Thoracic aorta (tissue), 2 donors: ENCODE results near the gene BMP8A. TPM values are rescaled to one million over a fixed set of nuclear protein-coding genes. Genes with fewer than 3 reads are reported as not detected.

Source experiments
- ATAC-seq: fragments of 150-250 bp; one replicate; pipeline ENCODE4 v1.8.0; 2017; ENCODE audit warnings: low read depth; ENCODE audit not compliant: insufficient number of reproducible peaks, low FRiP score
- DNase-seq: peaks from one replicate; pipeline ENCODE4 v3.0.0-alpha.2; 2020; ENCODE audit warnings: low spot score
- H3K27ac ChIP-seq, 2 donors: fragments of 200-600 bp; sonication (generic); 1 replicate in 1 of 2; 2 replicates in 1 of 2; pipeline ENCODE4 v1.5.1; 2016; ENCODE audit warnings: mild to moderate bottlenecking in 2 of 2, moderate library complexity in 2 of 2
- H3K27me3 ChIP-seq: fragments of 200-600 bp; sonication (generic); replicated peaks from 2 replicates; pipeline ENCODE4 v1.6.0; 2016; ENCODE audit warnings: mild to moderate bottlenecking; ENCODE audit not compliant: insufficient read depth
- H3K36me3 ChIP-seq: fragments of 200-600 bp; sonication (generic); one replicate; pipeline ENCODE4 v1.5.1; 2016
- H3K4me1 ChIP-seq, 2 donors: fragments of 200-600 bp; sonication (generic); 1 replicate in 1 of 2; 2 replicates in 1 of 2; pipeline versions ENCODE4 v1.5.1 to v1.6.0; 2016; ENCODE audit warnings: low read depth in 2 of 2, mild to moderate bottlenecking in 1 of 2; ENCODE audit not compliant: control insufficient read depth in 1 of 2
- H3K4me3 ChIP-seq: fragments of 200-600 bp; sonication (generic); 2 replicates; pipeline ENCODE4 v1.5.1; 2016; ENCODE audit warnings: mild to moderate bottlenecking
- H3K9me3 ChIP-seq: fragments of 200-600 bp; sonication (generic); 2 replicates; pipeline ENCODE4 v1.5.1; 2016
- total RNA-seq, 2 donors: library from RNA; depleted of rRNA; stranded (reverse); fragments of >200 nt; gene quantifications; one replicate each; pipeline versions ENCODE4 v1.1.0 to v1.2.3, GENCODE V29; 2016
- TF ChIP-seq, protein P1 (sequence below): fragments of 200-600 bp; sonication (generic); IDR thresholded peaks from one replicate; pipeline ENCODE4 v1.5.1; 2019; ENCODE audit warnings: antibody characterized with exemption

BMP8A gene
- total RNA-seq, 2 donors from 2014 or later, result not detected

DNA sequence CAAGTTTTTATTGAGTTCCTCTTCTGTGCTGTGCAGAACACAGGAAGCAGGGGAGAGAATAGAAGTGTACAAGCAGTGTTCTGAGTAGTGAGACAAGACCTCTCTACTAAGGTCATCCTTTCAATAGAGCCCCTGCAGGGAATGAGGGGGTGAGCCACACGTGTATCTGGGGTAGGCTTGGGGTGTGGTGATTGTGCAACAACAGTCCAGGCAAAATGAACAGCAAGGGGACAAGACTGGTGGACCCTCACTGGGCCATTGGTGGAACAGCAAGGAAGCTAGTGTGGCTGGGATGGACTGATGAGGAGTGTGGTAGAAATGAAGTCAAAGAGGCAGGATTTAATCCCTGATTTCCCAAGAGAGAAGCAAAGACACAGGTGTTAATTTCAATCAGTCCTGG lies 8.2 kb upstream of the BMP8A start:
- Histone ChIP-seq H3K36me3 (peaks cover 54% of the 10 kb centered on the region), H3K9me3 (no peaks in the 10 kb centered on the region), H3K4me3 (no peak overlapping the region), H3K27ac (no peak overlapping the region), H3K27me3 (no peaks in the 10 kb centered on the region), H3K4me1 (peaks cover 0 to 2% of the 10 kb centered on the region in 2 donors)
- DNase-seq (no peak), ATAC-seq (no peak)
- TF ChIP-seq, protein P1, sequence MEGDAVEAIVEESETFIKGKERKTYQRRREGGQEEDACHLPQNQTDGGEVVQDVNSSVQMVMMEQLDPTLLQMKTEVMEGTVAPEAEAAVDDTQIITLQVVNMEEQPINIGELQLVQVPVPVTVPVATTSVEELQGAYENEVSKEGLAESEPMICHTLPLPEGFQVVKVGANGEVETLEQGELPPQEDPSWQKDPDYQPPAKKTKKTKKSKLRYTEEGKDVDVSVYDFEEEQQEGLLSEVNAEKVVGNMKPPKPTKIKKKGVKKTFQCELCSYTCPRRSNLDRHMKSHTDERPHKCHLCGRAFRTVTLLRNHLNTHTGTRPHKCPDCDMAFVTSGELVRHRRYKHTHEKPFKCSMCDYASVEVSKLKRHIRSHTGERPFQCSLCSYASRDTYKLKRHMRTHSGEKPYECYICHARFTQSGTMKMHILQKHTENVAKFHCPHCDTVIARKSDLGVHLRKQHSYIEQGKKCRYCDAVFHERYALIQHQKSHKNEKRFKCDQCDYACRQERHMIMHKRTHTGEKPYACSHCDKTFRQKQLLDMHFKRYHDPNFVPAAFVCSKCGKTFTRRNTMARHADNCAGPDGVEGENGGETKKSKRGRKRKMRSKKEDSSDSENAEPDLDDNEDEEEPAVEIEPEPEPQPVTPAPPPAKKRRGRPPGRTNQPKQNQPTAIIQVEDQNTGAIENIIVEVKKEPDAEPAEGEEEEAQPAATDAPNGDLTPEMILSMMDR, result no peak

DNA sequence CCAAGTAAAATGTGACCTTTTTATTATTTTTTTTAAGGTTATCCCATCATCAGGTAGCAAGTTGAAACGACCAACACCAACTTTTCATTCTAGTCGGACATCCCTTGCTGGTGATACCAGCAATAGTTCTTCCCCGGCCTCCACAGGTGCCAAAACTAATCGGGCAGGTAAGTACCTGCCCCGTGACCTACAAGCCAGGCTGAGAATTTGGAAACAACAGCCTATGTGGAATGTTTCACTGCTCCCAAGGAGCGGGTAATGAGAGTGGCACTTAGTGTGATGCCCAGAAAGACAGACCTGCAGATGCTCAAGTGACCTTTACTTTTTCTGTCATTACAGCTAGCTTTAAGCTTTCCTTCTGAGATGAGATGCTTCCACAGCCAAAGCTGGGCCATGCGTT lies 6.9 kb upstream of the BMP8A start:
- DNase-seq, result no peak
- TF ChIP-seq, protein P1, result no peak
- H3K27me3 ChIP-seq, result no peaks in the 10 kb centered on the region
- H3K36me3 ChIP-seq, result peaks cover 50% of the 10 kb centered on the region
- H3K4me3 ChIP-seq, result no peak overlapping the region
- no peaks in the 10 kb centered on the region for H3K9me3 ChIP-seq
- peaks cover 0 to 2% of the 10 kb centered on the region in 2 donors for H3K4me1 ChIP-seq
- no peak overlapping the region for H3K27ac ChIP-seq
- no peak for ATAC-seq

DNA sequence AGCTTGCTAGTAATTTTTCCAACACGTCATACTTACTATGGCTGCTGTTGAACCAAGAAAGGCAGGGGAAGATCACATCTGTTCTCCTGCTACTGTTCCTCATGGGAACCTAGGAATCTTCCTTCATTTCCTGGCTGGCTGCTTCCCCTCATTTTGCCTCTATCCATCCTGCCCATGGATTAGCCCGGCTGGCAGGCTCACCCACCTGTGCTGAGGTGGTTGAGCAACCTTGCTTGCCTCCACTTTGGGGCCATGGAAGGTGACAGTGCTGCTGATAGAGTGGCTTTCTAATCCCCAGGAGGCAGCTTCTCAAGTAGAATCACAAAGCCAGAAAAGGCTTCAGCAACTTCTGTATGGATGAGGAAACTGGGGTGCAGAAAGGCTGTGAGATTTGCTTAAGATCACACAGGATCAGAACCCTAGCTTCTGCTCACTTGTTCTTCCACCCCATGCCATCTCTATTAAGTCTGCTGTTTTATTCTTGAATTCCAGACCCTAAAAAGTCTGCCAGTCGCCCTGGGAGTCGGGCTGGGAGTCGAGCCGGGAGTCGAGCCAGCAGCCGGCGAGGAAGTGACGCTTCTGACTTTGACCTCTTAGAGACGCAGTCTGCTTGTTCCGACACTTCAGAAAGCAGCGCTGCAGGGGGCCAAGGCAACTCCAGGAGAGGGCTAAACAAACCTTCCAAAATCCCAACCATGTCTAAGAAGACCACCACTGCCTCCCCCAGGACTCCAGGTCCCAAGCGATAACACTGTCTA lies 6.2 kb upstream of the BMP8A start:
- no peak for DNase-seq
- ATAC-seq, result no peak

DNA sequence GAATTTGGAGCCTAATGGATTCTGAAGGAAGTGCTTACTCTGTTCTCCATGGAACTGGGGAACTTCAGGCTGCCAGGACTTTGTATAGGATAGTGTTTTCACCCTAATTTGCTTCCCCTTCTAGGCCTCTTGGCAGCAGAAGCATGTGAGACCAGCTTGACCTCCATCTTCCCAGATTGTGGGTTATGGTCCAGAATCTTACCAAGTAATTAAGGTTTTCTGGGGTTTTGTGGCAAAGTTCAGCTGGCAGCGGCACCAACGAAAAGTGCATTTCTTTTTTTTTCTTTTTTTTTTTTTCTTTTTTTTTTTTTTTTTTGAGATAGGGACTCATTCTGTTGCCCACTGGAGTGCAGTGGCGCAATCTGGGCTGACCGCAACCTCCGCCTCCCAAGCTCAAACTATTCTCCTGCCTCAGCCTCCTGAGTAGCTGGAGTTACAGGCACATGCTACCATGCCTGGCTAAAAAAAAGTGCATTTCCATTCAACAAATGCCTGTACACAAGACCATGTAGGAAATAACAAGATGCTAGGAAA lies 3.4 kb upstream of the BMP8A start:
- no peak for DNase-seq
- ATAC-seq, result no peak
- H3K4me3 ChIP-seq, result no peak overlapping the region
- H3K27me3 ChIP-seq, result no peaks in the 10 kb centered on the region
- no peaks in the 10 kb centered on the region for H3K9me3 ChIP-seq
- TF ChIP-seq, protein P1, result no peak
- peaks cover 30% of the 10 kb centered on the region for H3K36me3 ChIP-seq
- H3K4me1 ChIP-seq, result peaks cover 2 to 12% of the 10 kb centered on the region in 2 donors
- H3K27ac ChIP-seq, result no peak overlapping the region

More for the DNA sequence above, 6.2 kb upstream of the BMP8A start:
- H3K4me3 ChIP-seq, result no peak overlapping the region
- H3K36me3 ChIP-seq, result peaks cover 44% of the 10 kb centered on the region
- peak overlapping the region in 1 of 2 donors; percentile 40 for H3K27ac ChIP-seq
- no peaks in the 10 kb centered on the region for H3K9me3 ChIP-seq
- H3K27me3 ChIP-seq, result no peaks in the 10 kb centered on the region
- H3K4me1 ChIP-seq, result peaks cover 0 to 2% of the 10 kb centered on the region in 2 donors
- TF ChIP-seq, protein P1, result no peak

DNA sequence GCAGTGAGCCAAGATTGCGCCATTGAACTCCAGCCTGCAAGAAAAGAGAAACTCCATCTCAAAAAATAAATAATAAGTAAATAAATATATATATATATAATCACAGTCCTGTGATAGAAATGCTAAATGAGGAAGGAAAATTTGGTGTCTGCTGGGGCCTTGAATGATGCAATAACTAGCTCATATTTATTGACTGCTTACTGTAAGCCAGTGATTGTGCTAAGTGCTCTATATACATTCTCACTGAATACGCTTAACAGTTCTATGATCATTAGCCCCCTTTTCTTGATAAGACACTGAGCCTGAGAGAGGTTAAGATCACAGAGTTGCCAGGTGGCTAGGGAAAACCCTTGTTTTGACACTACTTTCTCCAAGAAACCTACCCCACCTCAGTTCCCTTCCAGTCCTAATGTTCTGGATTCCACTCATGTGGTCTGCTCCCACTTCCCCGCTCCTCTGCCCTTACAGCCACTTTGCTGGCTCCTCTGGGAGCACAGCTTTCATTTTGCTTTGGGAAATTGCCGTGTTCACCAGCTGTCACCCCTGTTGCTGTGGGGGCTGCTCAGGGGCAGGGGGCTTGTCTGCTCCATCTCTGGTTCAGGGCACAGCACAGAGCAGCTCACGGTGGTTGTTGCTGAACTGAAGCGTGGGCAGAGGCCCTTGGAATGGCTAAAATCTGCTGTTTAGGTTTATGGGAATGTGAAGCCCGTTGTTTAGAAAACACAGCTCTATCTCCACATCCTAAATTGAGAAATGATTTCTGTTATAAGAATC lies 2.5 kb upstream of the BMP8A start:
- Histone ChIP-seq H3K9me3 (no peaks in the 10 kb centered on the region), H3K4me1 (peaks cover 2 to 12% of the 10 kb centered on the region in 2 donors), H3K27me3 (no peaks in the 10 kb centered on the region), H3K36me3 (peaks cover 26% of the 10 kb centered on the region), H3K27ac (no peak overlapping the region), H3K4me3 (no peak overlapping the region)
- ATAC-seq, result no peak
- DNase-seq, result no peak
- TF ChIP-seq, protein P1, result no peak
